Natural killer cell (primary cell): ENCODE results near the gene CTIF. TPM values are rescaled to one million over a fixed set of nuclear protein-coding genes. Genes with fewer than 3 reads are reported as not detected.
A peak's percentile ranks its signal among the peaks of the same experiment; 100 is the strongest.

ENCODE experiments used
- ATAC-seq, 3 donors: fragments of 150-1000 bp in 2 of 3; fragments of 200-7000 bp in 1 of 3; cut with Tn5 transposase; 1 replicate in 1 of 3; 2 replicates in 2 of 3; pipeline ENCODE4 v1.10.0; 2021; ENCODE audit warnings: mild to moderate bottlenecking in 2 of 3, moderate library complexity in 2 of 3
- DNase-seq, 2 donors: peaks; one replicate each; pipeline versions ENCODE4 v3.0.0 to v3.0.0-alpha.2; 2013 to 2021; ENCODE audit warnings: mixed read lengths in 1 of 2
- H3K27ac ChIP-seq: one replicate; pipeline ENCODE4 v1.5.1; 2013; ENCODE audit warnings: mild to moderate bottlenecking, low read length
- H3K27me3 ChIP-seq: one replicate; pipeline ENCODE4 v1.6.1; 2013; ENCODE audit warnings: low read length; ENCODE audit not compliant: control insufficient read depth, insufficient read depth
- H3K36me3 ChIP-seq: one replicate; pipeline ENCODE4 v1.6.1; 2013; ENCODE audit warnings: low read length; ENCODE audit not compliant: control insufficient read depth, insufficient read depth
- H3K4me1 ChIP-seq: one replicate; pipeline ENCODE4 v1.6.1; 2013; ENCODE audit warnings: low read length; ENCODE audit not compliant: control insufficient read depth, insufficient read depth
- H3K4me3 ChIP-seq: one replicate; pipeline ENCODE4 v1.5.1; 2013; ENCODE audit warnings: low read length
- H3K9me3 ChIP-seq: one replicate; pipeline ENCODE4 v1.6.1; 2013; ENCODE audit warnings: low read length; ENCODE audit not compliant: control insufficient read depth, insufficient read depth
- H3K27ac Mint-ChIP-seq, 2 donors: one replicate each; pipeline ENCODE4 v1.8.0; 2022; ENCODE audit warnings: mild to moderate bottlenecking in 2 of 2, mixed read lengths in 2 of 2, moderate library complexity in 1 of 2
- H3K27me3 Mint-ChIP-seq, 2 donors: one replicate each; pipeline ENCODE4 v1.8.0; 2022; ENCODE audit warnings: low read depth in 2 of 2, mixed read lengths in 2 of 2
- H3K36me3 Mint-ChIP-seq: one replicate; pipeline ENCODE4 v1.8.0; 2022; ENCODE audit warnings: mixed read lengths
- H3K4me1 Mint-ChIP-seq, 2 donors: one replicate each; pipeline ENCODE4 v1.8.0; 2022; ENCODE audit warnings: mixed read lengths in 2 of 2
- H3K4me3 Mint-ChIP-seq: one replicate; pipeline ENCODE4 v1.8.0; 2022; ENCODE audit warnings: mild to moderate bottlenecking, moderate library complexity, mixed read lengths
- H3K9me3 Mint-ChIP-seq, 2 donors: one replicate each; pipeline ENCODE4 v1.8.0; 2022; ENCODE audit warnings: mixed read lengths in 2 of 2
- WGBS: methylation state at CpG from one replicate; pipeline ENCODE4 v1.1.7; 2013; ENCODE audit warnings: missing lambda C conversion rate; ENCODE audit not compliant: insufficient coverage; 5-methylcytosine and 5-hydroxymethylcytosine counted together
- intact Hi-C: fragments of 100-400 bp; cut with micrococcal nuclease; formaldehyde crosslinking; loops from one replicate; pipeline ENCODE4 v1.14.2; 2022
- total RNA-seq, 4 donors: library from RNA; stranded (reverse); fragments of 120-200 nt in 1 of 4; gene quantifications; one replicate each; pipeline versions ENCODE4 v1.2.3 to v1.2.4, GENCODE V29; 2013 to 2022
- TF ChIP-seq, protein P1 (sequence below): fragments of 200-600 bp; IDR thresholded peaks from one replicate; pipeline ENCODE4 v1.8.0; 2022; ENCODE audit warnings: antibody characterized with exemption

CTIF gene
- total RNA-seq, 3 donors from 2014 or later (not counting 1 experiment from before 2014, with no cell fraction given), result 6.9 to 10.2 (median 8.2) TPM

DNA sequence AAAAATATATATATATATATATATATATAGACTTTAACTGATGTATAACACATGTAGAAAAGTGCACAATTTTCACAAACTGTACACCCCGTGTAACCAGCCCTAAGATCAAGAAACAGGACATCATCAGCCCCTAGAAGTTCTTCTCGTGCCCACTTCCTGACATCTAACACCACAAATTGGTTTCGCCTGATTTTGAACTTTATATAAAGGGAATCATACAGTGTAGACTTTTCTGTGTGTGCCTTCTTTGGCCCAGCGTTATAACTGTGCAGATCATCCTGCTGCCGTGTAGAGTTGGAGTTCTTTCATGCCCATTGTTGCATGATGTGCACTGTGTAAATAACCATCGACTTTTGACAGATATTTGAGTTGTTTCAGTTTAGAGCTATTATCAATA, 370.9 kb downstream of the CTIF start:
- intact Hi-C loops, result no loop called here
- ATAC-seq, result peak; percentile 44 to 64 (median 47)

DNA sequence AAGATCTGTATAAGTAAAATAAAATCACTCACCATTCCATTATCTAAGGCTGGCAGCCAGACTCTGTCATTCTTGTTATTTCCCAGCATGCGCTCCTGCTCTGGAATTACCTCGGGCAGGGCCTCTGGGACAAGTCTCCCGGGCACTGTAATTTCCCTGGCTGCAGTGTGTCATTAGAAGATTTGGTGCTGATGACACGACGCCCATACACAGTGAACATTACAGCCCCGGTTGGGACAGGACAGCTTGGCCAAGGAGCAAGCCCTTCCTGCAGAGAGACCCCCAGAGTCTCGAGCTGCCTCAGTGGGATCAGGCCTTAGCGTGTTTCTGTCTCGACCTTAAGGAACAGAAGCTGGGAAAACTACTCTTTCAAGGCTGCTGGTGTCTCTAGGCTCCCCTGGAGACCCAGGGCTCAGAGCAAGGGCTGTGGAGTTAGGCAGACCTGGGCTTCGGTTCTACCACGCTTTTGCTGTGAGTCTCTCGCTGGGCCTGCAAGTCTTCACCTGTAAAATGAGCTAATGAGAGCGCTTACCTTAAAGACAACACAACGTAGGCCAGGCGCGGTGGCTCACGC, 372.2 kb downstream of the CTIF start:
- H3K27ac ChIP-seq, result no peak overlapping the region
- intact Hi-C loops, result no loop called here
- ATAC-seq (no peak), DNase-seq (no peak)
- TF ChIP-seq, protein P1, sequence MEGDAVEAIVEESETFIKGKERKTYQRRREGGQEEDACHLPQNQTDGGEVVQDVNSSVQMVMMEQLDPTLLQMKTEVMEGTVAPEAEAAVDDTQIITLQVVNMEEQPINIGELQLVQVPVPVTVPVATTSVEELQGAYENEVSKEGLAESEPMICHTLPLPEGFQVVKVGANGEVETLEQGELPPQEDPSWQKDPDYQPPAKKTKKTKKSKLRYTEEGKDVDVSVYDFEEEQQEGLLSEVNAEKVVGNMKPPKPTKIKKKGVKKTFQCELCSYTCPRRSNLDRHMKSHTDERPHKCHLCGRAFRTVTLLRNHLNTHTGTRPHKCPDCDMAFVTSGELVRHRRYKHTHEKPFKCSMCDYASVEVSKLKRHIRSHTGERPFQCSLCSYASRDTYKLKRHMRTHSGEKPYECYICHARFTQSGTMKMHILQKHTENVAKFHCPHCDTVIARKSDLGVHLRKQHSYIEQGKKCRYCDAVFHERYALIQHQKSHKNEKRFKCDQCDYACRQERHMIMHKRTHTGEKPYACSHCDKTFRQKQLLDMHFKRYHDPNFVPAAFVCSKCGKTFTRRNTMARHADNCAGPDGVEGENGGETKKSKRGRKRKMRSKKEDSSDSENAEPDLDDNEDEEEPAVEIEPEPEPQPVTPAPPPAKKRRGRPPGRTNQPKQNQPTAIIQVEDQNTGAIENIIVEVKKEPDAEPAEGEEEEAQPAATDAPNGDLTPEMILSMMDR, result no peak
- no peak overlapping the region for H3K4me3 ChIP-seq
- peaks cover 23% of the 10 kb centered on the region for H3K4me1 ChIP-seq
- no peaks in the 10 kb centered on the region for H3K36me3 ChIP-seq
- Mint-ChIP-seq H3K9me3 (no peaks in the 10 kb centered on the region), H3K36me3 (no peaks in the 10 kb centered on the region), H3K4me1 (peaks cover 39 to 44% of the 10 kb centered on the region in 2 donors), H3K27ac (no peak overlapping the region), H3K4me3 (no peak overlapping the region), H3K27me3 (no peaks in the 10 kb centered on the region)
- no peaks in the 10 kb centered on the region for H3K9me3 ChIP-seq
- 97% methylated on average over 17 of the region's 17 CpGs for WGBS
- no peaks in the 10 kb centered on the region for H3K27me3 ChIP-seq

More for the DNA sequence above, 370.9 kb downstream of the CTIF start:
- Histone ChIP-seq H3K36me3 (no peaks in the 10 kb centered on the region), H3K4me3 (no peak overlapping the region), H3K27ac (no peak overlapping the region), H3K4me1 (peaks cover 20% of the 10 kb centered on the region), H3K27me3 (no peaks in the 10 kb centered on the region), H3K9me3 (peaks cover 3% of the 10 kb centered on the region)
- peak in 1 of 2 donors; percentile 56 for DNase-seq
- no peaks in the 10 kb centered on the region for H3K27me3 Mint-ChIP-seq
- H3K9me3 Mint-ChIP-seq, result peaks cover 0 to 3% of the 10 kb centered on the region in 2 donors
- no peaks in the 10 kb centered on the region for H3K36me3 Mint-ChIP-seq
- peak overlapping the region; percentile 4 to 21 for H3K27ac Mint-ChIP-seq
- peaks cover 30 to 34% of the 10 kb centered on the region in 2 donors for H3K4me1 Mint-ChIP-seq
- TF ChIP-seq, protein P1, result no peak
- peak overlapping the region; percentile 25 for H3K4me3 Mint-ChIP-seq
- WGBS, result 64% methylated on average over 3 of the region's 6 CpGs

Other genes starting within 250 kb of the CTIF start
- gene ZBTB7C, start 129.6 kb upstream of the CTIF start, total RNA-seq, result under 1 TPM in 1 of 3 donors, not detected in 2; 0.07 TPM